ENCODE results near the gene GRIK4.

DNA sequence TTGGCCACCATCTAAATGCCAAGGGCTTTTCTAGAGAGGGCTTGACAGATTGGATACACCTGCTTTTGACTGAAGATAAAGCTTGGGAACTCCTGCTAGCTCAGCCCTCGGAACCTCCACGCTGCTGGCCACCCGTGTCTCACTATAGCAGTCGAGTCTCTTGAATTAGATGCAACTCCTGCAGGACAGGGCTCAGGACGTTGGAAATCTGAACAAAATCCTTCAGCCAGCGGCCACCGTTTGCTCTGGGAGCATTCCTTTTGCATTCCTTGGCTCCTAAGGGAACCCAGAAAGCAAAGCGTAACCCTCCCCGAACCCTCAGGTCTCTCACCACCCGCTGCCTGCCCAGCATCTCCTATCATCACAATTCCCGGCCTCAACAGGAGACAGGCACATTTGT, 77.8 kb downstream of the GRIK4 start:
- TF ChIP-seq, protein P1, sequence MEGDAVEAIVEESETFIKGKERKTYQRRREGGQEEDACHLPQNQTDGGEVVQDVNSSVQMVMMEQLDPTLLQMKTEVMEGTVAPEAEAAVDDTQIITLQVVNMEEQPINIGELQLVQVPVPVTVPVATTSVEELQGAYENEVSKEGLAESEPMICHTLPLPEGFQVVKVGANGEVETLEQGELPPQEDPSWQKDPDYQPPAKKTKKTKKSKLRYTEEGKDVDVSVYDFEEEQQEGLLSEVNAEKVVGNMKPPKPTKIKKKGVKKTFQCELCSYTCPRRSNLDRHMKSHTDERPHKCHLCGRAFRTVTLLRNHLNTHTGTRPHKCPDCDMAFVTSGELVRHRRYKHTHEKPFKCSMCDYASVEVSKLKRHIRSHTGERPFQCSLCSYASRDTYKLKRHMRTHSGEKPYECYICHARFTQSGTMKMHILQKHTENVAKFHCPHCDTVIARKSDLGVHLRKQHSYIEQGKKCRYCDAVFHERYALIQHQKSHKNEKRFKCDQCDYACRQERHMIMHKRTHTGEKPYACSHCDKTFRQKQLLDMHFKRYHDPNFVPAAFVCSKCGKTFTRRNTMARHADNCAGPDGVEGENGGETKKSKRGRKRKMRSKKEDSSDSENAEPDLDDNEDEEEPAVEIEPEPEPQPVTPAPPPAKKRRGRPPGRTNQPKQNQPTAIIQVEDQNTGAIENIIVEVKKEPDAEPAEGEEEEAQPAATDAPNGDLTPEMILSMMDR (IDR thresholded peaks at IDR 0.05; ENCODE audit: insufficient read depth, low read depth, low read length), result no peak
- TF ChIP-seq EZH2 (IDR thresholded peaks at IDR 0.05; ENCODE audit: insufficient read depth, low read length), result no peak
